Sigmoid colon (tissue), 7 donors: ENCODE measurements around the gene ANKS1A. TPM values are rescaled to one million over a fixed set of nuclear protein-coding genes. Genes with fewer than 3 reads are reported as not detected.
A peak's percentile ranks its signal among the peaks of the same experiment; 100 is the strongest.

Source experiments
- DNase-seq: peaks from one replicate; pipeline ENCODE4 v3.0.0-alpha.2; 2019
- H3K27ac ChIP-seq, 4 donors: fragments of 200-600 bp; sonication (generic); one replicate each; pipeline ENCODE4 v1.5.1; 2016 to 2019; ENCODE audit warnings: mild to moderate bottlenecking in 1 of 4
- H3K27me3 ChIP-seq, 3 donors: fragments of 200-600 bp; sonication (generic); one replicate each; pipeline ENCODE4 v1.5.1; 2019; ENCODE audit warnings: mild to moderate bottlenecking in 1 of 3
- H3K36me3 ChIP-seq, 4 donors: fragments of 200-600 bp; sonication (generic); one replicate each; pipeline ENCODE4 v1.5.1; 2016 to 2019
- H3K4me1 ChIP-seq, 4 donors: fragments of 200-600 bp; sonication (generic); one replicate each; pipeline ENCODE4 v1.5.1; 2017 to 2019
- H3K4me3 ChIP-seq, 4 donors: fragments of 200-600 bp; sonication (generic); one replicate each; pipeline ENCODE4 v1.5.1; 2017 to 2019; ENCODE audit warnings: mild to moderate bottlenecking in 2 of 4, moderate library complexity in 1 of 4
- H3K9me3 ChIP-seq, 4 donors: fragments of 200-600 bp in 3 of 4; sonication (generic) in 3 of 4; one replicate each; pipeline versions ENCODE4 v1.5.1 to v1.6.1; 2013 to 2019
- EP300 ChIP-seq, 4 donors: sonication (generic); formaldehyde crosslinking; IDR thresholded peaks; one replicate each; pipeline ENCODE4 v1.6.1; 2017; ENCODE audit warnings: antibody characterized with exemption in 4 of 4
- POLR2A ChIP-seq, 2 donors: fragments of 450-650 bp; IDR thresholded peaks; one replicate each; pipeline ENCODE4 v1.6.1; 2016; ENCODE audit warnings: antibody characterized with exemption in 2 of 2, mild to moderate bottlenecking in 2 of 2, moderate library complexity in 2 of 2
- POLR2AphosphoS5 ChIP-seq, 4 donors: sonication (generic); formaldehyde crosslinking; IDR thresholded peaks; one replicate each; pipeline ENCODE4 v1.6.1; 2017; ENCODE audit warnings: antibody characterized with exemption in 4 of 4
- WGBS, 2 donors: extraction: QIAGEN DNeasy Blood & Tissue Kit; methylation state at CpG; one replicate each; pipeline ENCODE4 v1.1.7; 2013; 5-methylcytosine and 5-hydroxymethylcytosine counted together
- intact Hi-C: fragments of 100-400 bp; cut with DNase I; formaldehyde crosslinking; loops from one replicate; pipeline ENCODE4 v1.15.1; 2023
- polyA plus RNA-seq, 3 donors: library from polyadenylated mRNA; stranded (reverse); fragments of 200-250 nt; gene quantifications; one replicate each; pipeline ENCODE4 v1.2.3, GENCODE V29; 2013
- total RNA-seq, 4 donors: library from RNA; depleted of rRNA; stranded (reverse); fragments of >200 nt; gene quantifications; one replicate each; pipeline ENCODE4 v1.1.0, GENCODE V29; 2016
- TF ChIP-seq, protein P1 (sequence below), 4 experiments: fragments of 450-650 bp in 3 of 4; fragments of 200-600 bp in 1 of 4; IDR thresholded peaks; one replicate each; pipeline ENCODE4 v1.5.1; 2016 to 2019; ENCODE audit warnings: antibody characterized with exemption in 4 of 4, mild to moderate bottlenecking in 3 of 4, moderate library complexity in 2 of 4
- donor health status: healthy with polysubstance abuse.
- donor health status: Bipolar disorder and iron deficiency.
- donor health status: healthy.

The ANKS1A gene
- total and polyA plus RNA-seq, 7 donors, result 9.0 to 60.1 (median 37.8) TPM

DNA sequence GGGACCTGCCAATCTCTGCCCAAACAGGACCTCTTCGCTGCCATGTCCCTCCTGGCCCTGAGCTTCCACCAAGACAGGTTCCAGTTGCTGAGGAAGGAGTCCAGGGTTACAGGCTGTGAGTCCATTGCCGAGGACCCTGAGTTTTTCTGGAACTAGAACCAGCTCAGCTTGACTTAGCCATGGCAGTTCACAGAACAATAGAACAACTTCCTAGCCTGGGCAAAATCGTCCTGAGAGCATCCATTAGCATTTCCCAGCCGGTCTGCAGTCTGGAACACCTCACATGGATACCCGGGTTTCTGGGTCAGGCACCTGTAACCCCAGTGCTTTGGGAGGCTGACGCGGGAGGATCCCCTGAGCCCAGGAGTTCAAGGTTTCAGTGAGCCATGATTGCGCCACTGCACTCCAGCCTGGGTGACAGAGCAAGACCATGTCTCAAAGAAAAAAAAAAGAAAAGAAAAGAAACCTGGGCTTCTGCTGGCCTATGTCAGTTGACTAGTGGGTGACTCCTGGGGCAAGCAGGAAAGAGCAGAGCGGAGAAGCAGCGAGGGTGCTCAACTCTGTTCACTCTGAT is 161.8 kb downstream of the ANKS1A start:
- intact Hi-C loops, result no loop called here
- peak; percentile 60 for DNase-seq
- TF ChIP-seq POLR2A (IDR thresholded peaks at IDR 0.05) (no peak), POLR2AphosphoS5 (IDR thresholded peaks at IDR 0.05) (no peak), EP300 (IDR thresholded peaks at IDR 0.05) (no peak)
- TF ChIP-seq, protein P1, sequence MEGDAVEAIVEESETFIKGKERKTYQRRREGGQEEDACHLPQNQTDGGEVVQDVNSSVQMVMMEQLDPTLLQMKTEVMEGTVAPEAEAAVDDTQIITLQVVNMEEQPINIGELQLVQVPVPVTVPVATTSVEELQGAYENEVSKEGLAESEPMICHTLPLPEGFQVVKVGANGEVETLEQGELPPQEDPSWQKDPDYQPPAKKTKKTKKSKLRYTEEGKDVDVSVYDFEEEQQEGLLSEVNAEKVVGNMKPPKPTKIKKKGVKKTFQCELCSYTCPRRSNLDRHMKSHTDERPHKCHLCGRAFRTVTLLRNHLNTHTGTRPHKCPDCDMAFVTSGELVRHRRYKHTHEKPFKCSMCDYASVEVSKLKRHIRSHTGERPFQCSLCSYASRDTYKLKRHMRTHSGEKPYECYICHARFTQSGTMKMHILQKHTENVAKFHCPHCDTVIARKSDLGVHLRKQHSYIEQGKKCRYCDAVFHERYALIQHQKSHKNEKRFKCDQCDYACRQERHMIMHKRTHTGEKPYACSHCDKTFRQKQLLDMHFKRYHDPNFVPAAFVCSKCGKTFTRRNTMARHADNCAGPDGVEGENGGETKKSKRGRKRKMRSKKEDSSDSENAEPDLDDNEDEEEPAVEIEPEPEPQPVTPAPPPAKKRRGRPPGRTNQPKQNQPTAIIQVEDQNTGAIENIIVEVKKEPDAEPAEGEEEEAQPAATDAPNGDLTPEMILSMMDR (IDR thresholded peaks at IDR 0.05), result no peak
- Histone ChIP-seq H3K9me3 (no peaks in the 10 kb centered on the region), H3K27me3 (no peaks in the 10 kb centered on the region), H3K36me3 (peaks cover 0 to 20% (median 11%) of the 10 kb centered on the region in 4 donors), H3K27ac (peak overlapping the region; percentile 84 to 92 (median 88)), H3K4me3 (no peak overlapping the region), H3K4me1 (peaks cover 0 to 96% (median 88%) of the 10 kb centered on the region in 4 donors)
- 92 to 94% methylated on average over 10 of the region's 10 CpGs for WGBS, 2 donors

- Histone ChIP-seq H3K4me3 (no peak overlapping the region), H3K27me3 (no peaks in the 10 kb centered on the region), H3K9me3 (no peaks in the 10 kb centered on the region), H3K27ac (peak overlapping the region; percentile 84 to 92 (median 88)), H3K36me3 (peaks cover 0 to 26% (median 12%) of the 10 kb centered on the region in 4 donors), H3K4me1 (peaks cover 0 to 95% (median 83%) of the 10 kb centered on the region in 4 donors)
- no peak for DNase-seq
- WGBS, 2 donors, result 97 to 98% methylated on average over 7 of the region's 7 CpGs
- TF ChIP-seq POLR2AphosphoS5 (IDR thresholded peaks at IDR 0.05), result no peak
- intact Hi-C loops, result no loop called here
Measured at GRCh38 chr6:35051396-35051795, 162.3 kb downstream of the ANKS1A start.

- Histone ChIP-seq H3K9me3 (no peaks in the 10 kb centered on the region), H3K4me3 (peak overlapping the region in 1 of 4 donors; percentile 2), H3K36me3 (peaks cover 0 to 32% (median 12%) of the 10 kb centered on the region in 4 donors), H3K27me3 (no peaks in the 10 kb centered on the region), H3K27ac (peak overlapping the region; percentile 84 to 92 (median 88)), H3K4me1 (peaks cover 0 to 95% (median 81%) of the 10 kb centered on the region in 4 donors)
- WGBS, 2 donors, result 87 to 89% methylated on average over 7 of the region's 7 CpGs
- intact Hi-C loops, result no loop called here
- peak; percentile 27 for DNase-seq
- TF ChIP-seq POLR2A (IDR thresholded peaks at IDR 0.05) (no peak), EP300 (IDR thresholded peaks at IDR 0.05) (no peak), POLR2AphosphoS5 (IDR thresholded peaks at IDR 0.05) (no peak)
- TF ChIP-seq, protein P1 (IDR thresholded peaks at IDR 0.05), result no peak
Measured at GRCh38 chr6:35051997-35052583, 163.0 kb downstream of the ANKS1A start.

DNA sequence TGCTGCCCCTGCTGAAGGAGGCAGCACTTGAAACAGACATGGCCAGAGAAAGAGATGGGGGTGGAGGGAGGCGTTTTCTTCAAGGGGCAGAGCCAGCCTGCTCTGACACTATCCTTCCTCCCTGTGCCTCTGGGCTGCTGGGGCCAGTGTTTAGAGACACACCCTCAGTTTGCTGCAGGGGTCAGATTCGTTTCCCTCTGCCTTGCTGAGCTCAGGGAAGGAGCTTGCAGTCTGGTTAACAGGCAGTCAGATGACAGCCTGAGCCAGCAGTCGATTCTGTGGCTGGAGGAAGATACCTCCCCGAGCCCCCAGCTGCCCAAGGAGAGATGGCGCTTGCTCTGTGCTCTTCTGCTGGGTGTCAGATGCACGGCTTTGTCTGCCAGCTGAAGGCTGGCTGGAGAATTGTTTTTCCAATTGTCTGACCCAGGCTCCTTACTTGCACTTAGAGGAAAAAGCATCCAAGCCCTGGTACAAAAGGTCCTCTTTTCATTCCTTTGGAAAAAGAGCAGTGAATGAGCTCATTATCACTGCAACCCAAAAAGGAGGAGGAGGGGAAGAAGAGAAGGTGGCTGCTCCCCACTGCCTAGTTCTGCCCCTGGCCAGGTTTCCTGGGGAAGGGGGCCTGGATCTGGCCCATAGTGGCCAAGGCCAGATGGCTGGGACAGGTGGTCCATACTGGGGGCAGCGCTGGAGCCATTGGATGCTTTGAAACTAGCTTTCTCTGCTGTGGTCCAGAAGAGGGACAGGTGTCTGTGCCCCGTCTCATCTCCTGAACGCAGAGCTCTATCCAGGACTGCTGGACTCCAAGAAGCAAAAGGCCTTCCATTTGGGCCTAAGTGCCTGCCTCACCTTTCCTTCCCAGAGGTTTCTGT is 163.9 kb downstream of the ANKS1A start:
- Histone ChIP-seq H3K9me3 (no peaks in the 10 kb centered on the region), H3K4me3 (peak overlapping the region in 1 of 4 donors; percentile 2), H3K36me3 (peaks cover 0 to 35% (median 12%) of the 10 kb centered on the region in 4 donors), H3K27me3 (no peaks in the 10 kb centered on the region), H3K27ac (peak overlapping the region; percentile 84 to 92 (median 88)), H3K4me1 (peaks cover 0 to 95% (median 81%) of the 10 kb centered on the region in 4 donors)
- DNase-seq, result peak; percentile 88
- TF ChIP-seq POLR2A (IDR thresholded peaks at IDR 0.05), result peak in 1 of 2 donors; percentile 29
- TF ChIP-seq, protein P1 (IDR thresholded peaks at IDR 0.05), result no peak
- peak; percentile 25 to 70 (median 50) for TF ChIP-seq POLR2AphosphoS5 (IDR thresholded peaks at IDR 0.05)
- TF ChIP-seq EP300 (IDR thresholded peaks at IDR 0.05), result peak in 1 of 4 donors; percentile 30
- 67 to 81% methylated on average over 9 of the region's 9 CpGs for WGBS, 2 donors
- intact Hi-C loops, result no loop called here

- H3K4me3 ChIP-seq, result no peak overlapping the region
- H3K27me3 ChIP-seq, result no peaks in the 10 kb centered on the region
- DNase-seq, result peak; percentile 55
- peak overlapping the region; percentile 84 to 92 (median 88) for H3K27ac ChIP-seq
- H3K36me3 ChIP-seq, result peaks cover 0 to 40% (median 13%) of the 10 kb centered on the region in 4 donors
- no peak for TF ChIP-seq POLR2AphosphoS5 (IDR thresholded peaks at IDR 0.05)
- no peak for TF ChIP-seq EP300 (IDR thresholded peaks at IDR 0.05)
- TF ChIP-seq, protein P1 (IDR thresholded peaks at IDR 0.05), result no peak
- no peak for TF ChIP-seq POLR2A (IDR thresholded peaks at IDR 0.05)
- no peaks in the 10 kb centered on the region for H3K9me3 ChIP-seq
- 96% methylated on average over 3 of the region's 3 CpGs for WGBS, 2 donors
- intact Hi-C loops, result no loop called here
- H3K4me1 ChIP-seq, result peaks cover 0 to 95% (median 81%) of the 10 kb centered on the region in 4 donors
Measured at GRCh38 chr6:35053701-35054100, 164.6 kb downstream of the ANKS1A start.
